OCI-LY1 (cell line): Measurements from ENCODE around the gene BMP8A.

ENCODE experiments used
- H2AFZ ChIP-seq: fragments of 200-600 bp; sonication (generic), shearing (Covaris generic); 2 replicates; pipeline ENCODE4 v1.6.0; 2014; ENCODE audit warnings: antibody characterized with exemption, mild to moderate bottlenecking, low read length
- H3F3A ChIP-seq: fragments of 200-600 bp; sonication (generic), shearing (Covaris generic); 2 replicates; pipeline ENCODE4 v1.6.0; 2014; ENCODE audit warnings: mild to moderate bottlenecking, antibody characterized with exemption, low read length, moderate library complexity; ENCODE audit not compliant: insufficient read depth
- H3K27ac ChIP-seq: fragments of 200-600 bp; sonication (generic); 2 replicates; pipeline ENCODE4 v1.5.1; 2014; ENCODE audit warnings: low read length, mixed run types, mild to moderate bottlenecking, low read depth; ENCODE audit not compliant: poor library complexity, severe bottlenecking
- H3K27me3 ChIP-seq: fragments of 200-600 bp; sonication (generic); 2 replicates; pipeline ENCODE4 v1.6.0; 2014; ENCODE audit warnings: antibody characterized with exemption, mild to moderate bottlenecking, low read length, moderate library complexity; ENCODE audit not compliant: insufficient read depth
- H3K36me3 ChIP-seq: fragments of 200-600 bp; sonication (generic); 2 replicates; pipeline ENCODE4 v1.6.1; 2014; ENCODE audit warnings: mild to moderate bottlenecking, antibody characterized with exemption, low read length, moderate library complexity, mixed read lengths; ENCODE audit not compliant: insufficient read depth
- H3K4me1 ChIP-seq: fragments of 200-600 bp; sonication (generic); 2 replicates; pipeline ENCODE4 v1.5.1; 2014; ENCODE audit warnings: mild to moderate bottlenecking, low read length, moderate library complexity; ENCODE audit not compliant: insufficient read depth, severe bottlenecking
- H3K4me2 ChIP-seq: fragments of 200-600 bp; sonication (generic), shearing (Covaris generic); 2 replicates; pipeline ENCODE4 v1.6.1; 2014; ENCODE audit warnings: low read length
- H3K4me3 ChIP-seq: fragments of 200-600 bp; sonication (generic); 2 replicates; pipeline ENCODE4 v1.5.1; 2014; ENCODE audit warnings: low read length, low read depth, mild to moderate bottlenecking, mixed read lengths; ENCODE audit not compliant: poor library complexity, severe bottlenecking
- H3K79me2 ChIP-seq: fragments of 200-600 bp; shearing (Covaris generic); 2 replicates; pipeline ENCODE4 v1.6.1; 2016; ENCODE audit warnings: mixed run types, low read length, mixed read lengths; ENCODE audit not compliant: insufficient read depth
- H3K9ac ChIP-seq: fragments of 200-600 bp; sonication (generic), shearing (Covaris generic); 2 replicates; pipeline ENCODE4 v1.6.1; 2014; ENCODE audit warnings: mild to moderate bottlenecking, low read length, mixed read lengths
- H3K9me2 ChIP-seq: fragments of 200-600 bp; sonication (generic), shearing (Covaris generic); 2 replicates; pipeline ENCODE4 v1.6.1; 2014; ENCODE audit warnings: low read depth, mild to moderate bottlenecking, low read length, mixed read lengths
- H3K9me3 ChIP-seq: fragments of 200-600 bp; shearing (Covaris generic); 2 replicates; pipeline ENCODE4 v1.6.1; 2014; ENCODE audit warnings: low read length, mixed read lengths
- H4K20me1 ChIP-seq: fragments of 200-600 bp; sonication (generic), shearing (Covaris generic); 2 replicates; pipeline ENCODE4 v1.6.0; 2016; ENCODE audit warnings: mild to moderate bottlenecking, low read length; ENCODE audit not compliant: insufficient read depth
- CTCF ChIP-seq: fragments of 200-600 bp; sonication (generic), shearing (Covaris generic); IDR thresholded peaks from 2 replicates; pipeline ENCODE4 v1.5.1; 2017; ENCODE audit warnings: mild to moderate bottlenecking, antibody characterized with exemption, low read length, moderate library complexity, mixed read lengths
- EZH2 ChIP-seq: fragments of 200-600 bp; sonication (generic), shearing (Covaris generic); IDR thresholded peaks from 2 replicates; pipeline ENCODE4 v1.8.0; 2017; ENCODE audit warnings: borderline replicate concordance, mixed run types, mild to moderate bottlenecking, antibody characterized with exemption, low read length, moderate library complexity, mixed read lengths

Gene BMP8A

GRCh38 chr1:39562886-39563285 is 71.5 kb downstream of the BMP8A start:
- Histone ChIP-seq H3K79me2 (no peaks in the 10 kb centered on the region), H3K36me3 (peaks cover 91% of the 10 kb centered on the region), H3K4me2 (no peak overlapping the region)

GRCh38 chr1:39563669-39564068 is 72.2 kb downstream of the BMP8A start:
- Histone ChIP-seq H3K36me3 (peaks cover 95% of the 10 kb centered on the region), H3K4me1 (no peaks in the 10 kb centered on the region), H3K4me2 (no peak overlapping the region), H3F3A (no peaks in the 10 kb centered on the region; the same call in 1 of the 2 replicates), H4K20me1 (no peaks in the 10 kb centered on the region), H3K9me3 (no peaks in the 10 kb centered on the region), H2AFZ (no peak overlapping the region), H3K27ac (no peak overlapping the region), H3K79me2 (no peaks in the 10 kb centered on the region), H3K27me3 (no peaks in the 10 kb centered on the region), H3K9ac (no peak overlapping the region), H3K9me2 (no peaks in the 10 kb centered on the region), H3K4me3 (no peak overlapping the region)
- no peak for TF ChIP-seq EZH2
- TF ChIP-seq CTCF = no peak

More at GRCh38 chr1:39562886-39563285, 71.5 kb downstream of the BMP8A start:
- H2AFZ ChIP-seq = no peak overlapping the region
- no peak overlapping the region for H3K27ac ChIP-seq
- H3K4me3 ChIP-seq = no peak overlapping the region
- no peaks in the 10 kb centered on the region for H3K27me3 ChIP-seq
- H3K9me3 ChIP-seq = no peaks in the 10 kb centered on the region
- no peaks in the 10 kb centered on the region for H3F3A ChIP-seq
- no peaks in the 10 kb centered on the region for H4K20me1 ChIP-seq
- no peaks in the 10 kb centered on the region for H3K9me2 ChIP-seq
- H3K9ac ChIP-seq = no peak overlapping the region
- no peaks in the 10 kb centered on the region for H3K4me1 ChIP-seq
- no peak for TF ChIP-seq EZH2
- no peak for TF ChIP-seq CTCF

- H3K27me3 ChIP-seq = no peaks in the 10 kb centered on the region
- H3K9me3 ChIP-seq = no peaks in the 10 kb centered on the region
- no peaks in the 10 kb centered on the region for H3K9me2 ChIP-seq
- no peaks in the 10 kb centered on the region for H4K20me1 ChIP-seq
- H3K36me3 ChIP-seq = peaks cover 95% of the 10 kb centered on the region
- no peak overlapping the region for H2AFZ ChIP-seq
- TF ChIP-seq CTCF (no peak), EZH2 (no peak)
- H3K4me1 ChIP-seq = no peaks in the 10 kb centered on the region
- H3K4me2 ChIP-seq = no peak overlapping the region
- no peak overlapping the region for H3K4me3 ChIP-seq
- H3F3A ChIP-seq = no peaks in the 10 kb centered on the region; the same call in 1 of the 2 replicates
- no peak overlapping the region for H3K27ac ChIP-seq
- no peaks in the 10 kb centered on the region for H3K79me2 ChIP-seq
- no peak overlapping the region for H3K9ac ChIP-seq
Measured at GRCh38 chr1:39564340-39564739, 72.9 kb downstream of the BMP8A start.
